ENCODE data around the gene MICAL3. TPM values are rescaled to one million over a fixed set of nuclear protein-coding genes. Genes with fewer than 3 reads are reported as not detected.

MICAL3 gene
- total RNA-seq, 1 donor from 2014 or later: 44.8 TPM

DNA sequence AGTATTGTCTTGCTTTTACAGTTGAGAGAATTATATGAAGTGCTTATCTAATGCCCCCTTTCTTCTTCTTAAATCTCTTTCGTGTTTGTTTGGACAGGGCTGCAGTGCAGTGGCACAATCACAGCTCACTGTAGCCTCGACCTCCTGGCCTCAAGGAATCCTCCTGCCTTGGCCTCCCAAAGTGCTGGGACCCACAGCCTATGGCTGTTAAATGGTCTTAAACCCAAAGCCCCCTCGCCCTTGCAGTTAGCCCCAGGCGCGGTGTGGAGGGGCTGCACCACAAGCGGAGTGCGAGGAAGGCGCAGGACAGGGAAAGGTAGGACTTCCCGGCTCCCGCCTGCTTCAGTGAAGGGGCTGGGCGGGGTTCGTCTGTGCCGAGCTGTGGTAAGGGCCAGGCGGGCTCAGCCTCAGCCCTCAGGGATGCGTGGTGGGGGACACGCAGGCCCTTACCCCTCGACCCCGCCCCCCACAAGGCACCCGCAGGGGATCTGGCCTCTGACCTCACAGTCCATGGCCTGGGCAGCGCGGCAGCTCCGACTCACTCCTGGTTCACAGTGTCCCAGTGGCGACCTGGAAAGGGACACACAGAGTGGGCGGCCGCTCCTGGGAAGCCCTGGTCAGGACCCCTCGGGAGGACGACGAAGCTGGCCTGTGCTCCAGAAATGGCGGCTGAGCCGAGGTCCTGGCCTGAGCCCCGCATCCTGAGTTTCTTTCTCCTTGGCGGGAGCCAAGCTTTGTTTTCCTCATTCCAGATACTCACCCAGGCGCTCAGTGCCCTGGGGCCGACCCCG, 274.6 kb downstream of the MICAL3 start:
- no peak for FAIRE-seq
- no peak for DNase-seq (ENCODE audit: low spot score in 2 of 2)

DNA sequence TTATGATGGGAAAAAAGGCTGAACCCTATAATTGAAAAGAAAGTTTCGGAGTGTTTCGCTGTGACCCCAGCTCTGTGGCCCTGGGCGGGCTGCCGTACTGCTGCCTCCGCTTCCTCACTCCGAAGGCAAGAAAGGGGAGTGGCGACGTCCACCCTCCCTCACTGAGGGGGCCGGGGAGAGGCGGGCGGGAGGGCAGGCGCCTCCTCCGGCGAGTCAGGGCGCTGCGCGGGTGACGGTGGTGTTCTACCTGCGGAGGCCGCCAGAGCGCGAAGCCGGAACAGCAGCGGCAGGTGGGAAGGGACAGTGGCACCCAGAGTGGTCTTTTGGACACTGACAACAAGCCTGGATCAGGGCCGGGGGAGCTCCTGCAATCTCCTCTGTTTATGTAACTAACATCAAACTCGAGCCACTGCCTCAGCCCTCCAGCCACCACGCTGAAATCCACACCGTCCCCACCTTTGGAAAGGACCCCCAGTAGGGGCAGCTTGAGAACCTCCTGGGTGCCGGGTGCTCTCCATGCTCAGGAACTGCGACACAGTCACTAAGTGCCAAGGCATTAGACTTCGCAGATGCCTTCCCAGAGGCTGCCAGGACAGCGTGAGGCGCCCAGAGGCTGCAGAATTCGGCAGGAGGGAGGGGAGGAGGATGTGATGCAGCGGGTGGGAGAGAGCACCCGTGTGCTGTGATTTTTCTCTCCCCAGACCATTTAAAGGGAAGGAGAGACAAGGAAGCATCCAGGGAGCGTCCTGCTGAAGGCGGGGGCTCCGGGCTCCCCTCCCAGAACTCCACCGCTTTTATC, 275.6 kb downstream of the MICAL3 start:
- DNase-seq (ENCODE audit: low spot score in 2 of 2) (no peak), FAIRE-seq (no peak)

DNA sequence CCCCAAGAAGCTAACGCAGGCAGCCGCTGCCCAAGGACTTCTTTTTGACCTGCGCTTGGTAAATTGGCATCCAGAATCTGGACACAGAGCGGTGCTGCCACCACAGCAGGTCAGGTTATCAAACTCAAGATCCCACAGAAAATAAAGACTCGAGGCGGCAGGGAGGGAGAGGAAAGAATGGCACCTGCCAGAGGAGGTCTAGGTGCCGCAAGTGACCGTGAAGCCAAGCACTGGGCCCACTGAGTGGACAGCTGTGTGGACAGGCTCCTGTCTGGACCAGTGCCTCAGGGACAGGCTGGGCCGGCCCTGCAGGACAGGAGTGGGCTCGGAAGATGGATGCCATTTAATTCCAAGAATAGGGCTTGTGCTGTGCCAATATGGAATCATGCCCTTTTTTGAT, 277.4 kb downstream of the MICAL3 start:
- DNase-seq (ENCODE audit: low spot score in 2 of 2): no peak
- no peak for FAIRE-seq

DNA sequence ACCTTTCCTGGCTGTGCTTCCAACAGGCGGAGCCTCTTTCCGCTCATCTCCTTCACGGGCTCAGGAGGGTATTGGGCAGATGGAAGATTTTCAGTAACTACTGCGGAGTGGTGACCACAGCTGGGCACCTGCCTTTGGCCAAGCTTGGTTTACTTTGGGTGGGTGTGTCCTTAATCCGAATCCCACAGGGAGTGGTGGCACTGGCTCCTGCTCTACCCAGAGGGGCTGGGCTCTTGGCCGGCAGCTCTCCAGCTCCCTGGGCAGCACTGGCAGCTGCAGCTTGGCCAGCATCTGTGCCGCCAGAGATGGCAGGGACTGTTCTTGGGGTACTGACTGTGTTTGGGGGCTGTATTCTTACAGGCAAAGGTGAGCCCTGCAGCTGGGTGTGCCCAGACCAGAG, 279.9 kb downstream of the MICAL3 start:
- DNase-seq (ENCODE audit: low spot score in 2 of 2): no peak
- FAIRE-seq: no peak

DNA sequence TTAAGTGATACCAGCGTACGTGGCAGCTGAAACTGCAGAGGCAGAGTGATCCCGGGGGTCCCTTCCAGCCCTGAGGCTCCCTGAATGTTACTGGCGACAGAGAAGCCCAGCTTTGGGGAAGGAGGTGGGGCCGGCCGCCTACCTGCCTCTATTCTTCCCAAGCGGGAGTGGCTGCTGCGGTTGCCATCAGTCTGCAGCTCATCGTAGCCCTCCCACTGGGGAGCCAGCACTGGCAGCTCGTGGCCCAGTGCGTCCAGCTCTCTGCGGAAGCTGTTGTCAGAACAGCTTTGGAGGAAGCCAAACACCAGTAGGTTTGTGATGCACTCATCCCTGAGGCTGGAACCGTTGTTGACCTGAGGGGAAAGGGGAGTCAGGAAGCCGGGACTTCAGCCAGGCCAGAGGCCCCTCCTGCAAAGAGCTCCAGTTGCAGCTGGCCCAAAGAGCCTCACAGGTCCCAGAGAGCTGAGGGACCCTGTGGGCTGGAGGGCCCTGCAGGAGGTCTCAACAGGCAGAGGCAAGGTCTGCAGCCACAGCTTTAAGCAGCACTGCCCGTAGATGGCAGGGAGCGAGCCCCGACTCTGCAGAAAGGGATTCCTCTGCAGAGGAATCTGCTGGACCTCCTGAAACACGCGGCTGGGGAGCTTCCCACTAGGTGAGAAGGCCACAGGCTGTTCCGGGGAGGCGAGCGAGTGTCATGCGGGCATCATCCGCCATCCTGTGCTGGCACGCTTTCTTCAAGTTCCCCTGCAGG, 280.5 kb downstream of the MICAL3 start:
- FAIRE-seq (no peak), DNase-seq (ENCODE audit: low spot score in 2 of 2) (no peak)

DNA sequence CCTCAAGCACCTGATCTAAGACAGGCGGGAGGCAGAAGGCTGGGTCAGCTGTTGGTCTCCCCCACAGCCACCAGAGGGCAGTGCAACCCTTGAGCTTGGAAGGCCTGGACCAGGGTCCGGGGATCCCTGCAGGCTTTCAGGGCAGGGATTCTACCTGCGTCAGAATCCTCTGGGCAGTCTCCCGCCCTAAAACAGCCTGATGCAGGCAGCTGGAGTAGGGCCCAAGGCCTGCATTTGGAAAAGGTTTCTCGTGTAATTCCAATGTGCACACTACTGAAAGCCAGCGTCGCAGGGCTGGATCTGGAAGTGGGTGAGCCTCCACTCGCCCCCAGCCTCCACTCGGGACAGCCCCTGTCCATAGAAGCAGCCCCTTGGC, 281.8 kb downstream of the MICAL3 start:
- FAIRE-seq: no peak
- DNase-seq (ENCODE audit: low spot score in 2 of 2): peak; percentile 72 to 84

DNA sequence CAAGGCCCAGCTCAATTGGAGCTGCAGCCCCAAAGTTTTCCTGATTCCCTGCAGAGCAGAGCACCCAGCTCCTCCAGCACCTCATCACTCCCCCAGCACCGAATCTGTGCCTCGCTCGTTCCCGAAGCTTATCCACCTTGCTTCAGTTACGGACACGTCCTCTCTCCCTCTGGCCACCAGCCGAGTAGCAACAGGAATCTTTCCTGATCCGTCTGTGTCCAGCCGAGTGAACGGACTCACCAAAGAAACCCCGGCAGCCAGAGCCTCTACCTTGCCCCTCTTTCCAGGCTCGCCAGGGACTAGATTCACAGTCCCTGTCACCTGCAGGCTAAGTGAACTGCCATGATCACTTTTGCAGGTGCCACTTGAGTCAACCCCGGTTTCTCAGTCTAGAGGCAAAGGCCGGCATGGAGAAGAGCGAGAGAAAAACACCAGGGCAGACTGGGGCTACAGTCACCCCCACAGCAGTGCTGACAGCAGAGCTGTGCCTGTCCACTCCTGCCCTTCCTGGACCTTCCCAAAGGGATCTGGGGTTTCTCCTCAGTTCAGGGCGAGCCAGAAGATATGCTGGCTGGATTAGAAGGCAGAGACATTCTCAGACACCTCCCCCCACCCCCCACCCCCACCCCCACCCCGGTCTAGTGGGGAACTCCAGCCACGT, 282.4 kb downstream of the MICAL3 start:
- FAIRE-seq (no peak), DNase-seq (ENCODE audit: low spot score in 2 of 2) (no peak)

DNA sequence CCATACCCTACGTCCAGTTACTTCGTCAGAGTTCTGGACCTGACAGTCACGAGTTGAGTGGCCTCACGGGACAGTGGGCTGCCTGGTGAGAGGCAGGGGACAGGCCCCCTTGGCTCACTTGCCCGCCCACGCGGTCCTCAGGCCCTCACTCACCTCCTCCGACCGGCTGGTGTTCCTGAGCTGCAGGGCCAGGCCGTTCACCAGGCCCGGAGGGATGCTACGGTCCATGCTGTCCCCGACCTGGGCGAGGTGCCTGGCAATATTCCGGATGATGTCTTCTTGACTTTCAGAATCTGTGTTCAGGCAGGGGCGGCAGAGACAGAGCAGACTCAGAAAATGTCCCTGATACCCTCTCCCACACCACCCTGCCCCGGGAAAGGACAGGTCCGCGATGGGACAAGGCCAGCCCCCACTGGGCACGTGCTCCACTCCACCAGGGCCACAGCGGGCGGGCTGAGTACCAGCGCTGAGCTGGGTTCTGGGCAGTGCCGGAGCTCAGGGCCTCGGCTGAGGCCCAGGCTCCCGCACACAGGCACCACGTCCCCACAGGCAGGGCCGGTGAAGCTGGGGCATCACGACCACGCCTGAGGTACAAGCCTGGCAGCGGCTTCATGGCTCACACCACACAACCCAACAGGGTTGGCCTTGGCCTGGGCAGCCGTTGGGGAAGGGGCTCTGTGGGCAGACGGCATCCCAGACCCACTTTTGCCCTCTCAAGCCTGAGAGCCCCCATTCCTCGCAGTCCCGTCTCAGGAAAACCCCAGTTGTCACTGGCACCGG, 285.0 kb downstream of the MICAL3 start:
- DNase-seq (ENCODE audit: low spot score in 2 of 2) (no peak), FAIRE-seq (no peak)

DNA sequence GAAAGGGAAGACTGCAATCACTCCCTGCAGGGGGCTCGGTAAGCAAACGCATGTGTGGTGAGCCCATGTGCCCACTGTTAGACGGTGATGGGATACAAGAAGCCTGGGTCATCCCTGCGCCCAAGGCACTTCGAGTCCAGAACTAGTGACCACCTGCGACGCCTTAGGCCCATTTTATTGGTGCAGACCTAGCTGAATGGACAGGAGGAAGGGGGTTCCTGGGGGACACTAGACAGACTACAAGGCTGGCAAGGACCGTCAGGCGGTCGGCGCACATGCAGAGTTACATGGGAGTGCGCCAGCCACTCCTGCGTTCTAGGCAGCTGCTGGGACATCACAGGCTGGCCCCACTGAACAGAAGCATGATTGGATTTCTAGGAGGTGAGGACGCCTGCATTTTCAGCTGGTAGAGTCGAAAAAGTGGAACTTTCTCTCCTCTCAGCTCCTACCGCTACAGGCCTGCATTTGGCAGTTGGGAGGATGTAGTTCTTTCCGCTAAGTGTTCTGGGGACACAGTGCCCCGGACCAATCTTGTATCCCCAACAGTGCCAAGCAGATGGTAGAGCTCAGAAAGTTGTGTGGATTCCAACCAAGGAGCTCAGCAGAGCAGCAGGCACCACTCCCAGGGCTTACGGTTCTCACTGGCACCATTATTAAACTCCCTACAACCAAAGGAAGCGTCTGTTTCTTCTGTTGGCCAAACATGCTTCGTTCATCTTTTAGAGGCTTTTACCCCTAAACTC, 285.8 kb downstream of the MICAL3 start:
- DNase-seq (ENCODE audit: low spot score in 2 of 2) (no peak), FAIRE-seq (no peak)

Small RNA genes lying within 50 kb of the gene (small RNA-seq; reads per million reads assigned to genes)
- gene MIR3198-1 (not detected), gene MIR648 (not detected)

Other genes starting within 250 kb of the MICAL3 start
- gene PEX26, start 53.4 kb upstream of the MICAL3 start, total RNA-seq: 9.4 TPM
- 2.9 TPM for gene TUBA8, start 86.2 kb upstream of the MICAL3 start, total RNA-seq
- 1.2 TPM for gene USP18, start 125.6 kb upstream of the MICAL3 start, total RNA-seq